NT2/D1 (cell line): Measurements from ENCODE around the gene MYL2.

ENCODE experiments used
- SUZ12 ChIP-seq: IDR thresholded peaks from 2 replicates; pipeline ENCODE4 v1.6.1; 2011; ENCODE audit not compliant: insufficient read length, insufficient read depth; ENCODE audit errors: extremely low read depth
- YY1 ChIP-seq: IDR thresholded peaks from 2 replicates; pipeline ENCODE4 v1.6.1; 2011; ENCODE audit not compliant: insufficient read length, insufficient read depth
- ZNF274 ChIP-seq: IDR thresholded peaks from 2 replicates; pipeline ENCODE4 v1.6.1; 2011; ENCODE audit warnings: mild to moderate bottlenecking, low read depth, low read length

GRCh38 chr12:110932046-110932445 lies 11.7 kb upstream of the MYL2 start:
- no peak for TF ChIP-seq YY1
- no peak for TF ChIP-seq ZNF274
- TF ChIP-seq SUZ12: no peak
